ENCODE data around the gene OSBPL3.

OSBPL3 gene

GRCh38 chr7:24871770-24872169, 108.2 kb downstream of the OSBPL3 start (continued):
- TF ChIP-seq ZNF677 (tag by site-specific recombination; IDR thresholded peaks at IDR 0.05): no peak
- TF ChIP-seq ZNF777 (tag by site-specific recombination; IDR thresholded peaks at IDR 0.05; ENCODE audit: borderline replicate concordance): no peak
- no peak for TF ChIP-seq ZNF354C (tag by site-specific recombination; IDR thresholded peaks at IDR 0.05; ENCODE audit: borderline replicate concordance, low read depth)
- TF ChIP-seq TCF7L2 (IDR thresholded peaks at IDR 0.05; ENCODE audit: borderline replicate concordance, low read depth, low read length): no peak
- TF ChIP-seq ZNF473 (tag by site-specific recombination; IDR thresholded peaks at IDR 0.05): no peak
- no peak for TF ChIP-seq ZNF341 (tag by site-specific recombination; IDR thresholded peaks at IDR 0.05; ENCODE audit: low read depth)
- no peak for TF ChIP-seq ZNF530 (tag by site-specific recombination; IDR thresholded peaks at IDR 0.05; ENCODE audit: low read depth)
- no peak for TF ChIP-seq ZNF146 (tag by site-specific recombination; IDR thresholded peaks at IDR 0.05)

- Histone ChIP-seq H3K36me3 (ENCODE audit: control insufficient read depth in 2 of 2, insufficient read depth in 1 of 2, low read length in 2 of 2) (peaks cover 0 to 11% of the 10 kb centered on the region in 2 experiments; a peak in 2 of 3 replicates), H3K4me1 (ENCODE audit: control insufficient read depth, insufficient read depth, low read length) (peaks cover 9% of the 10 kb centered on the region; the same call in 1 of the 2 replicates), H3K9me3 (ENCODE audit: control insufficient read depth, insufficient read depth, low read depth, low read length) (no peaks in the 10 kb centered on the region), H3K27ac (ENCODE audit: extremely low read depth, low read depth, low read length) (no peak overlapping the region), H3K4me3 (ENCODE audit: low read depth, low read length) (no peak overlapping the region)
- CTCF ChIA-PET: no interaction called here
- no peak for TF ChIP-seq ZNF549 (tag by site-specific recombination; IDR thresholded peaks at IDR 0.05)
- TF ChIP-seq ZNF548 (tag by site-specific recombination; IDR thresholded peaks at IDR 0.05): no peak
- TF ChIP-seq ZNF777 (tag by site-specific recombination; IDR thresholded peaks at IDR 0.05; ENCODE audit: borderline replicate concordance): no peak
- TF ChIP-seq ZNF571 (tag by site-specific recombination; IDR thresholded peaks at IDR 0.05): no peak
- TF ChIP-seq ZSCAN18 (tag by site-specific recombination; IDR thresholded peaks at IDR 0.05): no peak
- TF ChIP-seq ZNF48 (tag by site-specific recombination; IDR thresholded peaks at IDR 0.05): no peak
- no peak for TF ChIP-seq SP3 (tag by site-specific recombination; IDR thresholded peaks at IDR 0.05)
- TF ChIP-seq ZNF529 (tag by site-specific recombination; IDR thresholded peaks at IDR 0.05; ENCODE audit: insufficient replicate concordance): no peak
- TF ChIP-seq ZNF747 (tag by site-specific recombination; IDR thresholded peaks at IDR 0.05): no peak
- no peak for TF ChIP-seq EGR2 (tag by site-specific recombination; IDR thresholded peaks at IDR 0.05; ENCODE audit: low read depth)
- no peak for TF ChIP-seq ZNF26 (tag by site-specific recombination; IDR thresholded peaks at IDR 0.05)
- no peak for TF ChIP-seq ZNF366 (tag by site-specific recombination; conservative IDR thresholded peaks at IDR 0.05)
- no peak for TF ChIP-seq ZNF704 (tag by site-specific recombination; IDR thresholded peaks at IDR 0.05)
- TF ChIP-seq KLF16 (tag by site-specific recombination; IDR thresholded peaks at IDR 0.05): no peak
- TF ChIP-seq ZNF354C (tag by site-specific recombination; IDR thresholded peaks at IDR 0.05; ENCODE audit: borderline replicate concordance, low read depth): no peak
- POLR2A ChIA-PET: no interaction called here
Measured at GRCh38 chr7:24870766-24871165, 109.2 kb downstream of the OSBPL3 start.

GRCh38 chr7:24869572-24869971, 110.4 kb downstream of the OSBPL3 start:
- Histone ChIP-seq H3K4me3 (ENCODE audit: low read depth, low read length) (no peak overlapping the region), H3K4me1 (ENCODE audit: control insufficient read depth, insufficient read depth, low read length) (peaks cover 7% of the 10 kb centered on the region; the same call in 1 of the 2 replicates), H3K36me3 (ENCODE audit: control insufficient read depth in 2 of 2, insufficient read depth in 1 of 2, low read length in 2 of 2) (peaks cover 0 to 18% of the 10 kb centered on the region in 2 experiments; a peak in 2 of 3 replicates), H3K9me3 (ENCODE audit: control insufficient read depth, insufficient read depth, low read depth, low read length) (no peaks in the 10 kb centered on the region), H3K27ac (ENCODE audit: extremely low read depth, low read depth, low read length) (no peak overlapping the region)
- POLR2A ChIA-PET: no interaction called here
- CTCF ChIA-PET: interaction anchor here (0.6 to 0.7 kb wide), 3 partner anchors 32 to 193 kb away, joined by 3 to 4 read pairs (median 3); no protein-coding TSS in a partner anchor
- TF ChIP-seq ZNF791 (tag by site-specific recombination; IDR thresholded peaks at IDR 0.05) (no peak), ZNF366 (tag by site-specific recombination; conservative IDR thresholded peaks at IDR 0.05) (no peak), ZNF362 (tag by site-specific recombination; IDR thresholded peaks at IDR 0.05) (no peak), ZFP37 (tag by site-specific recombination; IDR thresholded peaks at IDR 0.05) (no peak), ZNF18 (tag by site-specific recombination; IDR thresholded peaks at IDR 0.05) (no peak), ZNF555 (tag by site-specific recombination; conservative IDR thresholded peaks at IDR 0.05) (no peak)

Measured in HEK293 (cell line).